Uterus (tissue), 4 donors: ENCODE results near the gene SLC2A10. TPM values are rescaled to one million over a fixed set of nuclear protein-coding genes. Genes with fewer than 3 reads are reported as not detected.

Experiments used
- DNase-seq, 2 donors: peaks; one replicate each; pipeline ENCODE4 v3.0.0-alpha.2; 2019 to 2020
- H3K27ac ChIP-seq, 2 donors: fragments of 200-600 bp; sonication (generic); 1 replicate in 1 of 2; 2 replicates in 1 of 2; pipeline ENCODE4 v1.5.1; 2016 to 2018
- H3K27me3 ChIP-seq, 2 donors: fragments of 200-600 bp; sonication (generic); one replicate each; pipeline ENCODE4 v1.5.1; 2018 to 2019; ENCODE audit warnings: control low read depth in 1 of 2
- H3K36me3 ChIP-seq, 2 donors: fragments of 200-600 bp; sonication (generic); one replicate each; pipeline ENCODE4 v1.5.1; 2019; ENCODE audit warnings: control low read depth in 1 of 2
- H3K4me1 ChIP-seq, 2 donors: fragments of 200-600 bp; sonication (generic); one replicate each; pipeline ENCODE4 v1.5.1; 2018 to 2019; ENCODE audit warnings: control low read depth in 1 of 2
- H3K4me3 ChIP-seq, 2 donors: fragments of 200-600 bp; sonication (generic); 1 replicate in 1 of 2; 2 replicates in 1 of 2; pipeline ENCODE4 v1.5.1; 2018 to 2019; ENCODE audit warnings: mild to moderate bottlenecking in 1 of 2
- H3K9me3 ChIP-seq, 2 donors: fragments of 200-600 bp; sonication (generic); one replicate each; pipeline ENCODE4 v1.5.1; 2019; ENCODE audit warnings: control low read depth in 1 of 2
- POLR2A ChIP-seq, 2 donors: fragments of 450-650 bp; IDR thresholded peaks; one replicate each; pipeline ENCODE4 v1.6.1; 2016; ENCODE audit warnings: antibody characterized with exemption in 2 of 2, mild to moderate bottlenecking in 1 of 2, moderate library complexity in 1 of 2
- intact Hi-C: fragments of 100-400 bp; cut with DNase I; formaldehyde crosslinking; loops from one replicate; pipeline ENCODE4 v1.15.1; 2023; ENCODE audit warnings: low total_unique reads
- total RNA-seq, 4 donors: library from RNA; depleted of rRNA in 3 of 4; stranded (reverse); fragments of >200 nt in 3 of 4; gene quantifications; one replicate each; pipeline versions ENCODE4 v1.1.0 to v1.2.4, GENCODE V29; 2014 to 2023
- TF ChIP-seq, protein P1 (sequence below), 4 experiments: fragments of 200-600 bp in 2 of 4; fragments of 450-650 bp in 2 of 4; sonication (generic) in 2 of 4; IDR thresholded peaks; one replicate each; pipeline ENCODE4 v1.5.1; 2016 to 2019; ENCODE audit warnings: antibody characterized with exemption in 4 of 4, mild to moderate bottlenecking in 2 of 4, moderate library complexity in 1 of 4
- donor health status: DM: yes; HTN: yes; CAD: no.

Gene SLC2A10
- total RNA-seq, 4 donors from 2014 or later, result 1.3 to 32.3 (median 12.6) TPM

DNA sequence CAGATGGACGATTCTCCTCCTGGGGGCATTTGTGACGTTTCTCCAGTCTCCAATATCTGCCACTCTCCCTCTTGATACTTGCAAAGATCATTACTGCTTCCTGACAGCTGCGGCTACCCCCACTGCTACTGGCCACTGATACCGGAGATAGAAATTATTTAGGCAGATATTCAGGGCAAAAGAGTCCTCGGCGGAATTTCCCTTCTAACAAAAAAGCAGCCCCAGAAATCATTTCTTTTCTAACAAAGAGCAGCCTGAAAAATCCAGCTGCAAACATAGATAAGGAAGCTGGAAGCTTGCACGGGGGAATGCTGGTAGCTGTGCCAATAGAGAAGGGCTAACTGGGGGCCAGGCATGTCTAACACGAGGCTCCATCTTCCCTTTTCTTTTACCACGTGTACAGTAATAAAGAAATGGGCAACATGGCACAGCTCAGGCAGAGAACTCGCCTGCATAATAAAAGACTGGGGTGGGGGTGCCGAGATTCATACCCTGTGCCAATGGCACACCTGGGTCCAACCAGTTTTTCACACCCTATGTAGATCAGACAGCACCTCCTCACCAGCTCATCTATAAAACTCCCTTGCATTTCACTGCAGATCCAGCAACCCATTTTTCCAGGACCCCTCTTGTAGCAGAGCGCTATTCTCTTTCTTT lies 26.3 kb upstream of the SLC2A10 start:
- Histone ChIP-seq H3K27me3 (no peaks in the 10 kb centered on the region), H3K4me3 (peak overlapping the region; percentile 19 to 34), H3K36me3 (no peaks in the 10 kb centered on the region), H3K4me1 (no peaks in the 10 kb centered on the region), H3K9me3 (no peaks in the 10 kb centered on the region), H3K27ac (peak overlapping the region in 1 of 2 donors; percentile 9)
- no peak for TF ChIP-seq POLR2A (IDR thresholded peaks at IDR 0.05)
- TF ChIP-seq, protein P1, sequence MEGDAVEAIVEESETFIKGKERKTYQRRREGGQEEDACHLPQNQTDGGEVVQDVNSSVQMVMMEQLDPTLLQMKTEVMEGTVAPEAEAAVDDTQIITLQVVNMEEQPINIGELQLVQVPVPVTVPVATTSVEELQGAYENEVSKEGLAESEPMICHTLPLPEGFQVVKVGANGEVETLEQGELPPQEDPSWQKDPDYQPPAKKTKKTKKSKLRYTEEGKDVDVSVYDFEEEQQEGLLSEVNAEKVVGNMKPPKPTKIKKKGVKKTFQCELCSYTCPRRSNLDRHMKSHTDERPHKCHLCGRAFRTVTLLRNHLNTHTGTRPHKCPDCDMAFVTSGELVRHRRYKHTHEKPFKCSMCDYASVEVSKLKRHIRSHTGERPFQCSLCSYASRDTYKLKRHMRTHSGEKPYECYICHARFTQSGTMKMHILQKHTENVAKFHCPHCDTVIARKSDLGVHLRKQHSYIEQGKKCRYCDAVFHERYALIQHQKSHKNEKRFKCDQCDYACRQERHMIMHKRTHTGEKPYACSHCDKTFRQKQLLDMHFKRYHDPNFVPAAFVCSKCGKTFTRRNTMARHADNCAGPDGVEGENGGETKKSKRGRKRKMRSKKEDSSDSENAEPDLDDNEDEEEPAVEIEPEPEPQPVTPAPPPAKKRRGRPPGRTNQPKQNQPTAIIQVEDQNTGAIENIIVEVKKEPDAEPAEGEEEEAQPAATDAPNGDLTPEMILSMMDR (IDR thresholded peaks at IDR 0.05), result no peak
- intact Hi-C loops, result no loop called here
- DNase-seq, result no peak

DNA sequence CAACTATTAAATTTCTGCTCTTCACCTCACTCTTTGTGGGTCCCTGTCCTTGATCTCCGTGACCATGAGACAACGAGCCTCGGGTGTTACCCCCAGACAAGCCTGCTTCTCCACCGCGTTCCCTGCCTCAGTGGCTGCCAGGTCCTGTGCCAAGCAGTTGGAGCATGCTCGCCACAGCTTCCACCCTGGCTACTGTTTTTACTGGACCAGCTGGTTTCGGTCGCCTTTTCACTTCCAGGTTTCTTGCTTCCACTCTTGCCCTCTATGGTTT lies 25.8 kb upstream of the SLC2A10 start:
- H3K4me1 ChIP-seq, result no peaks in the 10 kb centered on the region
- no peaks in the 10 kb centered on the region for H3K9me3 ChIP-seq
- no peaks in the 10 kb centered on the region for H3K36me3 ChIP-seq
- H3K4me3 ChIP-seq, result peak overlapping the region; percentile 19 to 34
- H3K27me3 ChIP-seq, result no peaks in the 10 kb centered on the region
- TF ChIP-seq, protein P1 (IDR thresholded peaks at IDR 0.05), result no peak
- TF ChIP-seq POLR2A (IDR thresholded peaks at IDR 0.05), result no peak
- no peak for DNase-seq
- H3K27ac ChIP-seq, result peak overlapping the region; percentile 9 to 65
- intact Hi-C loops, result no loop called here

DNA sequence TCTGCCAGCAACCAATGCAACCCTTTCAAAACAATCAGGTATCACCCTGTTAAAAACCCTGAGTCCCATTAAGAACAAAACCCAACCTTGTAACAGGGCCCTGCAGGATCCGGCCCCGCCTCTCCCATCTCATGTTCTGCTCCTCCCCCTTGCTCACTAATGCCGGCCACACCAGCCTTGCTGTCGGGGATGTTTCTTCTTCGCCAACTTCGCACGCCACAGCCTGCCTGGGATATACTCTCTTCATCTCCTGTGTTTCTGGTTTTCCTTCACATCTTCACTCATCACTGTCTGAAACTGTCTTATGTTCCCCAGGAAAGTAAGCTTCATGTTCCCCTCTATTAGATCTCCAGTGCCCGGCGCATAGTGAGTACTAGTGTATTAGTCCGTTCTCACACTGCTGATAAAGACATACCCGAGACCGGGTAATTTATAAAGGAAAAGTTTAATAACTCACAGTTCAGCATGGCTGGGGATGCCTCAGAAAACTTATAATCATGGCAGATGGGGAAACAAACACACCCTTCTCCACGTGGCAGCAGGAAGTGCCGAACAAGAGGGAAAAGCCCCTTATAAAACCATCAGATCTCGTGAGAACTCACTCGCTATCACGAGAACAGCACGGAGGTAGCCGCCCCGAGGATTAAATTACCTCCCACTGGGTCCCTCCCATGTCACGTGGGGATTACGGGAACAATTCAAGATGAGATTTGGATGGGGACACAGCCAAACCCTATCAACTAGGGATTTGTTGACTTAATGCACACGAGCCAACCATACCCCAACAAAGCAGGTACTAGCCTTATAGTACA lies 25.3 kb upstream of the SLC2A10 start:
- intact Hi-C loops, result no loop called here
- H3K27me3 ChIP-seq, result no peaks in the 10 kb centered on the region
- peak overlapping the region; percentile 61 to 65 for H3K27ac ChIP-seq
- no peaks in the 10 kb centered on the region for H3K36me3 ChIP-seq
- H3K4me1 ChIP-seq, result no peaks in the 10 kb centered on the region
- H3K9me3 ChIP-seq, result no peaks in the 10 kb centered on the region
- no peak for TF ChIP-seq POLR2A (IDR thresholded peaks at IDR 0.05)
- TF ChIP-seq, protein P1 (IDR thresholded peaks at IDR 0.05), result no peak
- peak; percentile 51 to 56 for DNase-seq
- H3K4me3 ChIP-seq, result peak overlapping the region; percentile 19 to 34

DNA sequence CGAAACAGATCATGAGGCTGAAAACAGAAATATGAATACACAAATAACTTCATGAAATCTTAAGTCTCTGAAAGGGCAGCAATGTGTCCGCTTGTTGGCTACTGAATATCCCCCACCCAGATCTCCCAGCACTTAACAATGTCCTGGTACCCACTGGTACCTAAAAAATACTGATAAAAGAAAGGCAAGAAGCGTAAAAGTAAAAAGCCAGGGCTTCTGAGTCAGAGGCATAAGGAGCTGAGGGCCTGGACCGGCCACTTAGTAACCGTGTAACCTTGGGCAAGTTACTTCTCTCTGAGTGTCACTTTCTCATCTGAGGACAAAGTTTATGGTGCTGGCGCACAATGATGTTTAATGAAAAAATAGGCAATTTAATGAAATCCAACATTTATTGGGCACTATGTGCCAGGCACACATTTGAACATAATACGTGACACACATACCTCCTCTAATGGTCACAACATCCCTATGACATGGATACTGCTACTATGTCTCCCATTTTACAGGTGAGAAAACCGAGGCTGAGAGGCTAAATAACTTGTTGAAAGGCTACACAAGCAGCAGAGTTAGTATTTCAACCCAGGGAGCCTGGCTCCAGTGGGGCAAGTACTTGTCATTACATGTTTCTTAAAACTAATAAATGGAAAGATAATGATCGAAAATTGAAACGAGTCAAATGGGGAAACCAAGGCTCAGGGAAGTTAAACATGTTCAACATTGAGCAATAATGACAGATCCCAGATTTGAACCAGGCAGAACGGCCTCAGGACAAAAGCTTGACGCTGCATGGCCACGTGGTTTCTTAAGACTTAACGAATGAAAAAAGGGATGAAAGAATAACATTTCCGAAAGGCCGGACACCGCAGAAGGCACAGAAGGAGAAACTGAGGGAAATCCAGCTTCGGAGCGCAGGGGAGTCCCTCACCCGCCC lies 21.0 kb upstream of the SLC2A10 start:
- Histone ChIP-seq H3K36me3 (no peaks in the 10 kb centered on the region), H3K27me3 (no peaks in the 10 kb centered on the region), H3K4me1 (peaks cover 0 to 4% of the 10 kb centered on the region in 2 donors), H3K4me3 (peak overlapping the region; percentile 43 to 89), H3K27ac (peak overlapping the region; percentile 96 to 98), H3K9me3 (no peaks in the 10 kb centered on the region)
- intact Hi-C loops, result no loop called here
- TF ChIP-seq POLR2A (IDR thresholded peaks at IDR 0.05), result no peak
- TF ChIP-seq, protein P1 (IDR thresholded peaks at IDR 0.05), result no peak
- no peak for DNase-seq
